NCI-H510A (cell line): ENCODE results near the gene LY9.
"Not testable (repeated sequence)": the region's sequence is repeated elsewhere in the genome, so short reads cannot be mapped to it uniquely, and the experiment has no call there.

Experiments used
- DNase-seq: peaks from one replicate; lab custom pipeline; 2025; lab: John Stamatoyannopoulos, UW

The LY9 gene

DNA sequence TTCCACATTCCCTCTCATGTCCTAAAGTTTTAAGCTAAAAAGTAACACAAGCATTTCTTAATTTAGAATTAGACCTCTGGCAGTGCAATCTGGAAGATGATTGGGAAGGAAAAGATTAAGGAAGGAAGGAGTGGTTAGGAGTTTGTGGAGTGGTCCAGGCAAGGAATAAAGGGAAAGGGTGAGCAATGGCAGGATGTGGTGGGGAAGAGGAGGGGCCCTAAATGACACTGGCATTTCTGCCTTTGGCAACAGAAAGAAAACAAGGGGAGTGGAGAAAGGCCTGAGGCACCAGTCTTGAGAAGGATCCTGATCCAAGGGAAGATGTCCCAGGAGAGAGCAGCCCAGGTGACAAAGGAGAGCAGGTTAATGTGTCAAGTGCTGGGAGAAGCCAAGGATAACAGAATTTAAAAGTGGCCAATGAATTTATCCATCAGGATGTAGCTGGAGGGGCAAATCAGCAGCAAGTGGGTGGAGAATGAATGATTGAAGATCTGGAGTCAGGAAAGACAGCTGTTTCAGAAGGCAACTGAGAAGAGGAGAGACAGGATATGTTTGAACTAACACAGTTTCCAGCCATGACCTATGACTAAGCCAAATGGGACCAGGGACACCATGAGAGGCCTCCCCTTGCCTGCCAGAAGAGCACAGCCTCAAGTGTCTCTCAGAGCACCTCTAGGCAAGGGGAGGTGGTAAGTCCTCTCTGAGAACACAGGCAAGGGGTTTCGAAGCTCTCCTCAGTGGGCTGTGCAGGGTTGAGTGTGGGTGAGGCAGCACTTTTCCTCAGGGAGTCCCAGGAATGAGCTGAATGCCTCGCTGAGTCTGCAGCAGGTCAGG is 20.9 kb upstream of the LY9 start:
- no peak for DNase-seq

DNA sequence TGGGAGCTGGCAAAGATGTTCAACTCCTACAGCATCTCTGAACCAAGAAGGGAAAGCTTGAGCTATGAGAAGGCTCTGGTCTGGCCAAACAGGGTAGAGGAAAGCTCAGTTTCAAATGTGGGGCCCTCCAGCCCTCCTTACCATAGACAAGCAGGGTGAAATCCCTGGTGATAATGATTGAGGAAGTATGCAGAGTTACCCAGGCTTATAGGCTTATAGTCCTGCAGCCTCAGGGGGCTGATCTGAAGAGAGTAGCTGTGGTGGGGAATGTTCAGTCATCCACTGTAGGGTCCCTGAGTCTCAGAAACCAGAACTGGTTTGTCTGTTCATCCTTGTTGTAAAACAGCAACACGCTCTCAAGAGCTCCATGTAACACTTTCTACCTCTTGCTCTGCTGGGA is 19.8 kb upstream of the LY9 start:
- no peak for DNase-seq

DNA sequence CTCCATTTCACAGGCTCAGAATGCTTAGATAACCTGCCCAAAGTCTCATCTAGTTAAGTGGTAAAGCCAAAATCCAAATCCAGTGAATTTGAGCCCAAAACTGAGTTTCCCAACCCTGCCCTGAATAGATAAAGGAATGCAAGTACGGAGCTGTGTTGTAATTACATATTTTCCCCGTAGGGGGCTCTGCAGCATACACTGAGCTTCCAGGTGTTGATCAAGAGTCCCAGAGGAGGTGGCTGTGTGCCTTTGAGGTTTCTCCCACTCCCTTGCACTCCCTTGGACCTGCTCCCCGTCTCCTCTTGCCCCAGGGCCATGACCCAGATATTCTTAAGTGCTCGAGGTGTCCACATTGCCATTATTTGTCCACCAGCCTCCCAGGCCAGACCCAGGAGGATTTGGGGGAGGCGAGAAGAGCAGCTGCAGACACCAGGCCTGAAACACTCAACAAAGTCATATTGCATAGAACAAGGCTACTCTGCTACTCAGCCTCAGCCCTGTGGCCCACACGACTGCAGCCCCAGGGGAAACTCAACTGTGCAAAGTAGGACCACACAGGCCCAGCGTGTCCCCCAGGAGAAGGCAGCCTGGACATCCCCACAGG is 18.4 kb upstream of the LY9 start:
- DNase-seq, result no peak

DNA sequence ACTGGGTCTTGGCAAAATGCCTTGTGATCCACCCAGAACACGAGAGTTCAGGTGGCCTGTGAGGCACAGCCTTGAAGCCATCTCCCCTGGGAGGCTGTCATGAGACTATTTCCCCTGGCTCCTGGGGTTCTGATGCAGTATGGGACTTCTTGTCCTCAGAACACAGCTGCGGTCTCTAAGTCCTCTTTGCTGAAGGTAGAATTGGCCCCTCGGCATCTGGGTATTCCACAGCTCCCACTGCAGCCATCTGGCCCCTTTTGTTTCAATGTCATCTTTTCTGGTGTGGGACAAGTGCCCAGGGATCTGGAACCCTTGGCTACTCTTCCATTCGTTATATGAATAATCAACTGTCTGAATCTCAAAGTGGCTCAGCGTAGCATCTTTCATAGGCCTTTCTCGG is 17.0 kb upstream of the LY9 start:
- DNase-seq, result no peak

DNA sequence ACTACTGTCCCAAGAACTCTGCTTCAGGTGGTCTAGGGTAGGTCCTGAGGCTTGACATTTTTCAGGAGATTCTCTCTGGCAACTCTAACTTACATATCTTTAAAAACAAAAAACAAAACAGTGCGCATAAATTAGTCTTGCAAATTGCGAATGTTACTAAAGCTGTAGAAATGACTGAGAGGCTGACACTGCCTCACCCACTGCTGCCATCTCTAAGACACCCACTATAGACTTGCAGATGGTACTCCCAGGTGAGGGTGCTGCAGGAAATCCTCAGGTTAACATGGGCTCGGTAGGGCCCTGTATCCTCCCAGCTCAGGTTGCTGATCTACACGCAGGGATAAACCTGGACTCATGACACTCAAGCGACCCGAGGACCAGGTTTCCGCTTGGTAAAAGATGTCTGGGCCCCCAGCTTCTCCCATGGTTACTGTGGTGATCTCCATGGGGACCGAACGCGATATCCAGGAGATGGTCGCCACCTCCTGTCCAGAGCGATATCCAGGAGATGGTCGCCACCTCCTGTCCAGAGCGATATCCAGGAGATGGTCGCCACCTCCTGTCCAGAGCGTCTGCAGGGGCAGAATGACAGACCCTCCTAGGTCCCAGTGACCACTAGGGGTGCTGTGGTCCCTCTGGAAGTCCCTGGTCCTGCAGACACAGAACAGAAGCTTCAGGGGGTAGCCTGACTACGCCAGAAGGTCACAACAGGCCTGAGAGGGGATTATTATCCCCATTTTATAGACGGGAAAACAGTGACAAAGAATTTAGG is 16.2 kb upstream of the LY9 start:
- no peak for DNase-seq

DNA sequence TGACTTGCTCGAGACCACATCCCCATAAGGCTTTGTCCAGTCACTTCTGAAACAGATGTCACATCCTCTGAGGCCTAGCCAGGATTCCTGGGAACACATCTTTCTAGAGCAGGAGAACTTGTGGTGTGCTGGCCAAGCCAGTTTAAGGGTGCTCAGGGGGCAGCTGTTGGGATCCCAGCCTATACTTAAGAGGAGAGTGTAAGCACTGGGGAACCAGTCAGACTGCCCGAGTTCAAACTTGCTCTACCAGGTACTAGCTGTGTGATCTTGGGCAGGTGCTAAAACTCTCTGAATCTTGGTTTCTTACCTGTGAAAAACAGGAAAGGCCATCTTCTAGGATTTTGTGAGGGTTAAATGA is 15.6 kb upstream of the LY9 start:
- no peak for DNase-seq

DNA sequence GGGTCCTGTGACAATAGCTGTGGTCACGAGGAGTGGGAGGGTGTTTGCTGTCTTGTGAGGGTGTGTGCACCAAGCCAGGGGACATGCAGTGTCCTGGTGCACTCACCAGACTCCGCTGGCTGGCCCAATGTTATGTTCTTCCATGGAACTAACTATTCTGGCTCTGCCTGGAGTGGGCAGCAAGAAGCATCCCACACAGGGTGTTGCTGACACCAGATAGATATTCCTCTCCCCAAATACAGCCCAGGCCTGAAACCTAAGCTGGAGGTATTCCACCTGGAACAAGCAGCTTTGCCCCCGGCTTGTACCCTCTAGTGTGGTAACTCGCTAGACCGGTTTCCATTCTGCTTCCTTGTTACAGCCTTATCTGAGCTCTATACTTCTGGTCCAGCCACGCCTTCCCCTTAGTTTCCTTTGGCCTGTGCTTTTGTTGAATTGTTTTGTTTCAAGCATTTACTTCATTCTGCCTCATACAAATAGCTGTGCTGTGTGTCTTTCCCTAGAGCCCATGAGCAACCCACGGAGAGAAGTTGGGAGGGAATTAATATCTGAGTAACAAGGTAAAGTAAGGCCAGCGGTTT is 14.7 kb upstream of the LY9 start:
- DNase-seq, result peak; percentile 26

DNA sequence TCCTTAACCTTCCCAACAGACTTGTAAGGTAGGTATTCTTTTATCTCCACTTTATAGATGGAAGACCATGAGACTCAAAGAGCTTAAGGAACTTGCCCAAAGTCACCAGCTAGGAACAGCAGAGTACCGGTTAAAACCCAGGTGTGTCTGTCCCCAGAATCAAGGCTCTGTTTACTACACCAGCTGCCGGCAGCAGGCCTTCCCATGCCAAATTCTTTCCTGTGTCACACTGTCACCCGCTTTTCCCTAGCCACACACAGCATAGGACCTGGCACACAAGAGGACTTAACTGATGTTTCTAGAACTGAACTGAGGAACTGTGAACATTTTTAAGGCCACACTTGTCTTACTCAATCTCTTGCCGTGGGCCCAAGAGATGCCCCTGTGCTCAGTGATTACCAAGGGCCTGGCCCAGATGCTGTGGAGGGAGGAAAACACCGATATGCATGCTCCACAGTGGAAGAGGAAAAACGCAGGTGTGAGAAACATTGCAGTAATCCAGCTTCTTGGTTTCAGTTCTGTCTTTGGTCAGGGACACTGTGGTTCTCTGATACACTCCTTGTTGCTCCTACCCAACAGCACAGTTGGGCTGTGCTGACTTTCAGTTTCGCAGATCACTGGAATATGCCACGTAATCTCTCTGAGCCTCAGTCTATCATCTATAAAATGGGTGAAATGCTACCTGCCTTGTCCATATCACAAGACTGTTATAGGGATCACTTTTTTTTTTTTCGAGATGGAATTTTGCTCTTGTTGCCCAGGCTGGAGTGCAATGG is 13.9 kb upstream of the LY9 start:
- DNase-seq, result no peak

DNA sequence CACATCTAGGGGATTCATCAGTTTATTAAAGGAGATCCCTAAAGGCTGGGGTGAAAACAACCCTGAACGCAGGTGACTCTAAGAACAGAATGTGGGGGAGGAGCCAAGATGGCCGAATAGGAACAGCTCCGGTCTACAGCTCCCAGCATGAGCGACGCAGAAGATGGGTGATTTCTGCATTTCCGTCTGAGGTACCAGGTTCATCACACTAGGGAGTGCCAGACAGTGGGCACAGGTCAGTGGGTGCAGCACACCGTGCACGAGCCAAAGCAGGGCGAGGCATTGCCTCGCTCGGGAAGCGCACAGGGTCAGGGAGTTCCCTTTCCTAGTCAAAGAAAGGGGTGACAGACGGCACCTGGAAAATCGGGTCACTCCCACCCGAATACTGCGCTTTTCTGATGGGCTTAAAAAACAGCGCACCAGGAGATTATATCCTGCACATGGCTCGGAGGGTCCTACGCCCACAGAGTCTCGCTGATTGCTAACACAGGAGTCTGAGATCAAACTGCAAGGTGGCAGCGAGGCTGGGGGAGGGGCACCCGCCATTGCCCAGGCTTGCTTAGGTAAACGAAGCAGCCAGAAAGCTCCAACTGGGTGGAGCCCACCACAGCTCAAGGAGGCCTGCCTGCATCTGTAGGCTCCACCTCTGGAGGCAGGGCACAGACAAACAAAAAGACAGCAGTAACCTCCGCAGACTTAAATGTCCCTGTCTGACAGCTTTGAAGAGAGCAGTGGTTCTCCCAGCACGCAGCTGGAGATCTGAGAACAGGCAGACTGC is 12.8 kb upstream of the LY9 start:
- not testable (repeated sequence) for DNase-seq

DNA sequence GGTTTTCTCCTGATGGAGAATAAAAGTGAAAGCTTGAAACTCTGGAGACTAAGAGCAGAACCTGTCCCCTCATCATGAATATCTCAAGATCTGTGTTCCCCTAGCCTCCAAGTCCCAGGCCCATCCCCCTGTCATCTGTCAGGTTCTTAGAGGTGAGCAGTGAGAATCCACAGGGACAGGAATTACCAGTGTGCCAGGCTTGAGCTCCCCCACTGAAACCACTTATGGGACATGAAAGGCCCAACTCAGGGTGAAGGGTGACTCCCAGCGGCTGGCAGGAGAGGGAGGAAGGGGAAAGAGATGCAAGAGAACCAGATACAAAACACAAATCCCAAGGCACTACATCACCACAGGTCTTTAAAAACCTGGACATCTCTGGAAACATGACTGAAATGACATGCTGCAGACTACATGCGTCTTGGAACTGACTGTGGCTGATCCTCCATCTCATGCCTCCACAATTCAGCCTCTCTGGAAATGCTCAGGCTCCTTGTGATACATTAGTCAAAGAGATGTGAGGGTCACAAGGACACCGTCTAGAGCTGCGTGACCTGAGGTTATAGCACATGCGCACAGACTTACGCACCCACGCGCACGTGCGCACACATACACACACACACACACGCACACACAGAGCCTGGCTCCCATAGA is 6.8 kb upstream of the LY9 start:
- no peak for DNase-seq

DNA sequence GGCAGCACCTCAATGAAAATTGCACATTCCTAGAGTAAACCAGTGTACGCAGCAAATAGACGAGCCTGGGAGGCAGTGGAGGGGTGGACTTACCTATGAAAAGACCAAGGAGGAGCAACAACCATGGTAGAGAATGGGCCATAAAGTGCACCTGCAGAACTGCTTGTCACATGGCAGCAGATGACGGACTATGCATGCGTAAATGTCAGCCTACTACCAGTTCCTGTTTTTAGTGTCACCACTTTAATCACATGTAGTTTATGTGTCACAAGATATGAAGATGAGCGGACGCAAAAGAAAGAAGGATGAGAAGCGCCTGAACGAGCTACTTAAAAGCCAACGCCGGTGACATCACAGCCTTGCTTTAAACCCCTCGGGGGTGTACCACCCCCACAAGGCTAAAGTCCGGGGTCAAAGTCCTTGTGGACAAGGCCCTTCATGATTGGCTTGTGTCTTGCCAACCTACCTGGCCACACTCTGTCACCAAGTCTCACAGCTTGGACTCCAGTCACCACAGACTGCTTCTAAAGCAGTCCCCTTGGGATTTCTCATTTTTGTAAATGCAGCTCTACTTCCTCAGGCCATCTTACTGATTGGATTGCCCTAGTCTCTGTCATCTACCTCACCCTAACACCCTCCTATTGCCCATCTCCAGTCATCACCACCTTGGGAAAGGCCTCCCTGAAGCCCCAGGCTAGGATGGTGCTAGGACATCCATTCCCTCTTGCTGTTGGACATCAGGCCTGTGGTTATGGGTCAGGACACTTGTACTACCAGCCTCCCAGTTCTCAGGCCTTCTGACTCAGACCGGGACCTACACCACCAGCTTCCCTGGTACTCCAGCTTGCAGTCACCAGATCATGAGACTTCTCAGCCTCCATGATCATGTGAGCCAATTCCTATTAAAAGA is 6.0 kb upstream of the LY9 start:
- DNase-seq, result no peak

DNA sequence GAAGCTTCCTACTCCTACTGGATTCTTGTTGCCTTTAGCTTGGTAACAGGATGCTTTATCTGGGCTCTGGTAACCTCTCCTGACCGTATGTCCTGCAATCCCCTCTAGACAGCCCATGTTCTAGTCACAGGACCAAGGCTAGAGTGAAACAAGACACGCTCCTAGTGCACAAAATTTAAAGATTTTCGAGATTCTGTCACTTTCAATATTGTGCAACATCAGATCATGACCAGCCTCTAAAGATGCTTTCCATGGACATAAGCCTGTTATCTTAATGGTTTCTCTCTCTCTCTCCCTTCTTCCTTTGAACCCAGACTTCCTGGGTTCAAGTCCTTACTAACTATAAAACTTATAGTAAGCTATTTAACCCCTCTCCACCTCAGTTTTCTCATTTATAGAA is 1.6 kb upstream of the LY9 start:
- no peak for DNase-seq

DNA sequence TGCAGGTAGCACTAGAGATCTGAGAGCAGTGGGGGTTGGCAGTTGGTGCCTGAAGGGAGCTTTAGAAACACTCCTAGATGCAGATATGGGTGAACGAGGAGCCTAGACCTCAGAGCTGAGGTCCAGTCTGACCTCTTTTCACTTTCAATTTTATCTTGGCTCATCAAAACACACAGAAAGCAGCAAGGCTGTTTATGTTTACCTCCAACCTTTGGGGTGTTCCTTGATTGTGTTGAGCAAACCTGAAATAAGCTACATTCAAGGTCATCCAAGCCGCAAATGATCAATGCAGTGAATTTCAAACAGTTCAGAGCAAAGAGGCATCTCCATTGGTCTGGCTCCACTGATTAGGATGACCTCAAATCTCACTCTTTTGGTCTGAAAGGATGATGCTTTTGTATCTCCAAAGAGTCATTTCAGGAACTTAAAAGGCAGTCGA is 1.3 kb downstream of the LY9 start:
- DNase-seq, result no peak

DNA sequence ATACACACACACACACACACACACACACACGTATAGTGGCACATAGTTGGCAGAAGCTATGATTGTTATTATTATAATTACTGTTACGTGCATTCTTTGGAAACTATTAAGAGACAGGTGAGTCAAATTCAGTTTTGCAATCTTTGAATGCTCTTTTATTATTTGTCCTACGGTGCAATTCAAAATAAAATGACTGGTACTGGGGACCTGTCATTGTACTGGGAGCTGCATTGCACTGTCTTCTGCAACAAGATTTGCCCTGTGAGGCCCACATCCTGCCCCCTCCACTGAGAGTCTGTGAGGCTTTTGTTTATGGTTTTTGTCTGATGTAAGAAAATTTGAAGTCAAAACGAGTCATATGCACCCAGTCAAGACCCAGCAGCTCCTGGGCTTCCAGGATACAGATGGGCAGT is 1.9 kb downstream of the LY9 start:
- no peak for DNase-seq

DNA sequence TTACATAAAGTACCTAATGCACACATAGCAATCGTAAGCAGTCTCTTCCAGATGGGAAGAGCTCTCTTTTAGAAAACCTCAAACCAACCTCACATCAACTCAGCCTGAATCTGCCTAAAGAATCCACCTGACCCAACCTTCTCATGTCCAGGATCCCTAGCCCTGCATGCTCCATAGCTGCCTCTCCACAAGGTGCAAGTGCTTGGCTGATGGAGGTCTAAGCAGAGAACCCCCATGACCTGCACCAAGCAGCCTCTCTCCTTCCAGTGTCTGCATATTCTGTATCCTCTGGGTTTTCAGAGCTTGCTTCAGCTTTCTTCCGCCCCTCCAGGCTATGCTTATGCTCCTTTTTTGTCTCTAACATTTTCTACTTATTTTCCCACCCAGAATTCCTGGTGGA is 2.5 kb downstream of the LY9 start:
- no peak for DNase-seq

DNA sequence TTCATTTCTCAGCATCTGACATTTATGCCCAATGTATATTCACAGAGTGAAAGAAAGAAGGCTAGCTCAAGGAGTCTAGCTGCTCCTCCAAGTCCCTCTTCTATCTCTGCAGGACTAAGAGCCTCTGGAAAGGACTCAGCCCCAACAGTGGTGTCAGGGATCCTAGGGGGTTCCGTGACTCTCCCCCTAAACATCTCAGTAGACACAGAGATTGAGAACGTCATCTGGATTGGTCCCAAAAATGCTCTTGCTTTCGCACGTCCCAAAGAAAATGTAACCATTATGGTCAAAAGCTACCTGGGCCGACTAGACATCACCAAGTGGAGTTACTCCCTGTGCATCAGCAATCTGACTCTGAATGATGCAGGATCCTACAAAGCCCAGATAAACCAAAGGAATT is 3.7 kb downstream of the LY9 start:
- no peak for DNase-seq

DNA sequence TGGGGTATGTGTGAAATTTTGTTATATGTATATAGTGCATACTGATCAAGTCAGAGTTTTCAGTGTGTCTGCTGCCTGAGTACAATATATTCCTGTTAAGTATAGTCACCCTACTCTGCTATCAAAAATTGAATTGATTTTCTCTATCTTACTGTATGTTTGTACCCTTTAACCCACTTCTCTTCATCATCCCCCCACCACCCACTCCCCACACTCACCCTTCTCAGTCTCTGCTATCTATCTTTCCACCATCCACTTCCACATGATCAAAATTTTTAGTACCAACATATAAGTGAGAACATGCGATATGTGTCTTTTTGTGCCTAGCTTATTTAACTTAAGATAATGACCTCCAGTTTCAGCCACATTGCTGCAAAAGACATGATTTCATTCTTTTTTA is 4.2 kb downstream of the LY9 start:
- DNase-seq, result no peak

DNA sequence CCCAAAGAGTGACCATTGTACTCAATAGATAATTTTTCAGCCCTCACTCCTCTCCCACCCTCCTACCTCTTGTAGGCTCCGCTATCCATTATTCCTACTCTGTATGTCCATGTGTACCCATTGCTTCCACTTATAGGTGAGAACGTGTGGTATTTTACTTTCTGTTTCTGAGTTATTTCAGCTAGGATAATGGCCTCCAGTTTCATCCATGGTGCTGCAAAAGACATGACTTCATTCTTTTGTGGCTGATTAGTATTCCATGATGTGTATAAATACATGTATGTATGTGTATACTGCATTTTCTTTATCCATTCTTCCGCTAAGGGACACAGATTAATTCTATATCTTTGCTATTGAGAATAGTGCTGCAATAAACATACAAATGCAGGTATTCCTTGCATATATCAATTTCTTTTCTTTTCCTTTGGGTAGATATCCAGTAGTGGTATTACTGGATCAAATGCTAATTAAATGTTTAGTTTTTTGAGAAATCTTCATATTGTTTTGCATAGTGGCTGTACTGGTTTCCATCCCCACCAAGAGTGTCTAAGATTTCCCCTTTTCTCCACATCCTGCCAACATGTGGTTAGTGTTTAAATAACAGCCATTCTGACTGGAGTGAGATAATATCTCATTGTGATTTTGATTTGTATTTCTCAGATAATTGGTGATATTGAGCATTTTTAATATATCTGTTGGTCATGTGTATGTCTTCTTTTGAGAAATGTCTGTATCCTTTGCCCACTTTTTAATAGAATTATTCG is 4.9 kb downstream of the LY9 start:
- no peak for DNase-seq
